Body of pancreas (tissue), 4 donors: ENCODE data around the gene CSAD.

Experiments
- POLR2A ChIP-seq, 3 donors: fragments of 450-650 bp; IDR thresholded peaks; one replicate each; pipeline ENCODE4 v1.6.1; 2016; ENCODE audit warnings: antibody characterized with exemption in 3 of 3, mild to moderate bottlenecking in 2 of 3
- TF ChIP-seq, protein P1 (sequence below), 7 experiments: fragments of 450-650 bp in 4 of 7; fragments of 200-600 bp in 3 of 7; sonication (generic) in 3 of 7; IDR thresholded peaks; one replicate each; pipeline ENCODE4 v1.5.1; 2016 to 2019; ENCODE audit warnings: antibody characterized with exemption in 7 of 7

DNA sequence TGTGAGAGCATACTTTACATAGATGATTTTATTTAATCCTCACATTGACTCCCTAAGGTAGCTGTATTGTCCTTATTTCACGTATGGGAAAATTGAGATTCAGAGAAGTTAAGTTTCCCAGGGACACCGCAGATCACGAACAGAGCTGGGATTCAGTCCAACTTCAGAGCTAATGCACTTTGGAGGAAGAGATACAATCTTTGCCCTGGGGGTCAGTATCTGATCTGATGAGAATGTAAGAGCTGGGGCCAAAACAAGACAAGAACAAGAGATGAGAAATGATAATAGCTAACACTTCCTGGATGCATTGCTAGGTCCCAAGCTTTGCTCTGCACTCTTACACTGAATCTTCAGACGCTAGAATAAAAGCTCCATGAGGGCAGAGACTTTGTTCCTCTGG lies 6.0 kb upstream of the CSAD start:
- TF ChIP-seq, protein P1, sequence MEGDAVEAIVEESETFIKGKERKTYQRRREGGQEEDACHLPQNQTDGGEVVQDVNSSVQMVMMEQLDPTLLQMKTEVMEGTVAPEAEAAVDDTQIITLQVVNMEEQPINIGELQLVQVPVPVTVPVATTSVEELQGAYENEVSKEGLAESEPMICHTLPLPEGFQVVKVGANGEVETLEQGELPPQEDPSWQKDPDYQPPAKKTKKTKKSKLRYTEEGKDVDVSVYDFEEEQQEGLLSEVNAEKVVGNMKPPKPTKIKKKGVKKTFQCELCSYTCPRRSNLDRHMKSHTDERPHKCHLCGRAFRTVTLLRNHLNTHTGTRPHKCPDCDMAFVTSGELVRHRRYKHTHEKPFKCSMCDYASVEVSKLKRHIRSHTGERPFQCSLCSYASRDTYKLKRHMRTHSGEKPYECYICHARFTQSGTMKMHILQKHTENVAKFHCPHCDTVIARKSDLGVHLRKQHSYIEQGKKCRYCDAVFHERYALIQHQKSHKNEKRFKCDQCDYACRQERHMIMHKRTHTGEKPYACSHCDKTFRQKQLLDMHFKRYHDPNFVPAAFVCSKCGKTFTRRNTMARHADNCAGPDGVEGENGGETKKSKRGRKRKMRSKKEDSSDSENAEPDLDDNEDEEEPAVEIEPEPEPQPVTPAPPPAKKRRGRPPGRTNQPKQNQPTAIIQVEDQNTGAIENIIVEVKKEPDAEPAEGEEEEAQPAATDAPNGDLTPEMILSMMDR (IDR thresholded peaks at IDR 0.05), result no peak
- no peak for TF ChIP-seq POLR2A (IDR thresholded peaks at IDR 0.05)
